Esophagus squamous epithelium (tissue), 4 donors: ENCODE measurements around the gene KLHDC7B.

Experiments used
- CTCF ChIP-seq, 6 experiments: fragments of 450-650 bp in 4 of 6; fragments of 200-600 bp in 2 of 6; sonication (generic) in 2 of 6; IDR thresholded peaks; one replicate each; pipeline ENCODE4 v1.5.1; 2016 to 2019; ENCODE audit warnings: antibody characterized with exemption in 6 of 6, mild to moderate bottlenecking in 4 of 6, moderate library complexity in 4 of 6
- POLR2A ChIP-seq, 4 donors: fragments of 450-650 bp; IDR thresholded peaks; one replicate each; pipeline ENCODE4 v1.6.1; 2017; ENCODE audit warnings: antibody characterized with exemption in 4 of 4, mild to moderate bottlenecking in 4 of 4, moderate library complexity in 3 of 4

GRCh38 chr22:50531962-50532674 is 13.6 kb upstream of the KLHDC7B start:
- TF ChIP-seq CTCF (IDR thresholded peaks at IDR 0.05): no peak
- TF ChIP-seq POLR2A (IDR thresholded peaks at IDR 0.05): peak in 2 of 4 donors; percentile 36 to 44
